GM18873 (cell line): ENCODE measurements around the gene SEMA4D.

Source experiments
- ATAC-seq: cut with Tn5 transposase; IDR thresholded peaks from one replicate; pipeline ENCODE4 v1.9.1; 2021; ENCODE audit warnings: mild to moderate bottlenecking, moderate library complexity, moderate number of reproducible peaks; ENCODE audit not compliant: unreplicated experiment, low FRiP score

The SEMA4D gene

GRCh38 chr9:89418882-89419640 is 78.9 kb downstream of the SEMA4D start:
- ATAC-seq = peak; percentile 55

DNA sequence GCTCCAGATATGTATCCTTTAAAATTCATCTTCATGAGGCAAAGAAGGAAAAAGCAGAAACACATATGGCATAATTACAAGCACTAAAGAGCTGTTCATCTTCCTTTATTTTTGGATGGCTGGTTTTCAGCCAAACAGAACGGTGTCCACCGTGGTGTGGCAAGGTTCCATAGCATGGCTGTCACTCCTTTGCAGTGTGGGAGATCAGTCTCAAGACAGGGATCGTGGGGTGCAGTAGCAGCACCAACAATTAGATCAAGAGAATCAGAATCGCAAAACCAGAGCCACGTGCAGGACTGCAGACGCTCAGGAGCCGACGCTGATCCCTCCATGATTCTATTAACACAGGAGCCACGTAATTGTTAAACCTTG is 79.5 kb downstream of the SEMA4D start:
- ATAC-seq = no peak

DNA sequence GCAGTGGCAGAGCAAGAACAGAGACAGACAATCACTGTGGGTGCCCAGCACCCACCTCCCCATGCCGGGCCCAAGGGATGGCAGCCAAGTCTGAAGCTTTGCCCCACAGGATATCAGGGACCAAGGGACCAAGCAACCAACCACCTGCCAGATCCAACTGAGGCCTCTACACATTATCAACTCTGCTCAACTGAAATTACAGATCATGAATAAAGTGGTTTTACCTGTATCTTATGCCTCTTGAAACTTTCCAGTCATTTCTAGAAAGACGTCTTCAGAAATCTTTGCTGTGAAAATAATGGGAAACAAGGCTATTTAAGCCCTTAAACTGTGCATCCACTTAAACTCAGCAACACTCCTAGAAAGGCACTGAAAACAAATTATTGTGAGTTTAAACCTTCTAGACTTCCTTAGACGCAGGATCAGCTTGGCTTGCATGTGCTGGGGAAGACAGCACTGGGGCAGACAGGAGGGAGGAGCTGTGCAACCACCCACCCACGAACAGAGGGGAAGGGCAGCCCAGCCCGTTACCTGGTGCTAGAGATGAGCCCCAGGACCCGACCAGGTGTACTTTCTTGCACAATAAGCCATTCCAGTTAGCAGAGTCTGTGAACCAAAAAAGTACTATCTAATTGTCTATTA is 80.0 kb downstream of the SEMA4D start:
- ATAC-seq = no peak

DNA sequence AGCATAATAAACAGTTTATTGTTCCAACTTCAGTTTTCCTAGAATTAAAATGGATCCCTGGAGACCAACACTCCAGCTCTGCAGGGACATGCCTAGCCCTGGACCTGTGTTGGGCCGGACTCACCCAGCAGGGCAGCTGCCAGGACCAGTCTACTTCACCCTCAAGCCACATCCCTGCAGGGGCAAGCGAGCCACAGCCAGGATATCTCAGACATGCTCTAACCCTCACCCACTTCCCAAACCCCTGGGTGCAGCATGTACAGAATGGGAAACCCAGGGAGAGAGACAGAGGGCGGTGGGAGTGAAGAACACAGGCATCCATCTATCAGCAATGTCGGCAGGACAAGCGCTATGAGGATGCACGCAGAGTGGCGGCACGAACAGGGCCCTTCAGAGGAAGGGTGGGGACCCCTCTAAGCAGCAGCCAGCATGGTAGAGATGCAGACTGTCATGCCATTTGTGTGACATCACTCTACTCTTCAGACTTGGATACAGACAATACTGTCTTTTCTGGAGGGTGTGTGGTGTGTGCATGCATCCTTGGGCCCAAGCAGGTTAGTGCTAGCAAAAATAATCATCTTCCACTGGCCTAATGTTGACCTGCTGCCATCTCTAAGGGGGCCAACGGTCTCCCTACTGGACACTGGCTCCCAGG is 83.1 kb downstream of the SEMA4D start:
- no peak for ATAC-seq

DNA sequence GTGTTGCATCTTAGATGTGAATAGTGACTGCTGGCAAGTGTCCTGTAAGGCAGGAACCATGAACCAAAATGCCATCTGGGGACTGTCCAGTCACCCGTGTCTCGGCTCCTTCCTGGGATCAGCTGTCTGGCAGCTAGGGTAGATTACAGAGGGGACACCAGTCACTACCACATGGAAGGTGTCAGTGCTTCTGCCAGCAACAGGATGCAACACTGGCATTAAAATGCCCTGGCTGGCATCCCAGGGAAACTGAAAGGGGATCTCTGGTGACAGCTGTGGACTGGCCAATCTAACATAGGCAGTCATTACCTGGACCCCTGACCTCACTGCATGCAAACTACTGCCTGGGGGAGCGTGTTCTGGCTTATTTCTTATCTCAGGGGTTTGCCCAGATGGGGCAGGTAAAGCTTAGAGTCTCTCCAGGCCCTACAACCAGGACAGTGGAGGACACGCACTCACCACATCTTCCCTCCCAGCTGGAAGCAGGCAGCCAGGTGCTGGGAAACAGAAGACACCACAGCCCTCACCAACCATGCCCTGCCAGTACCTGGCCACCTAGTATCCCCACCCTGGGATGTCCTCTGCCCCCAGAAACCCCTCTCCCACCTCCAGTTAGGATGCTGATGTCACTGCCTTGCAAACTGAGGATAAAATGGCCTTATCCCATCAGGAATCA is 83.8 kb downstream of the SEMA4D start:
- ATAC-seq = no peak

DNA sequence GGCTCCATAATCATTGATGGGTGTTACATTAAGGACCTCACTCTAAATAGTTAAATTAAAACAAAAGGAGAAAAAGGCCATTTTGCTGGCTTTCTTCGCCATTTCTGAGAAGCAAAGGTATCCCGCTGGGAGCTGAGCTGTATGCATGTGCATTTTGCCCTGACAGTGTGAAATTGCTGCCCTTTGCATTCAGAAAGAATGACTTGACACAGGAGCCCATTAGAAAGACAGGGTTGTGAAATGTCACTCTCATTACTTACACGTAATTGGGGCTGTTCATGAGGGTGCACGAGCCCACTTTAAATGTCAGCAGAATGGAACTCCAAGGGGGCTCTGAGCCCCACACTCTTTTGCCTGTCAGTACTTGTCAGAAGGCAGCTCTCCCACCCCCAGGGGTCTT is 85.0 kb downstream of the SEMA4D start:
- ATAC-seq = no peak

GRCh38 chr9:89412541-89412940 is 85.4 kb downstream of the SEMA4D start:
- ATAC-seq = no peak

GRCh38 chr9:89411759-89412158 is 86.2 kb downstream of the SEMA4D start:
- ATAC-seq = no peak

DNA sequence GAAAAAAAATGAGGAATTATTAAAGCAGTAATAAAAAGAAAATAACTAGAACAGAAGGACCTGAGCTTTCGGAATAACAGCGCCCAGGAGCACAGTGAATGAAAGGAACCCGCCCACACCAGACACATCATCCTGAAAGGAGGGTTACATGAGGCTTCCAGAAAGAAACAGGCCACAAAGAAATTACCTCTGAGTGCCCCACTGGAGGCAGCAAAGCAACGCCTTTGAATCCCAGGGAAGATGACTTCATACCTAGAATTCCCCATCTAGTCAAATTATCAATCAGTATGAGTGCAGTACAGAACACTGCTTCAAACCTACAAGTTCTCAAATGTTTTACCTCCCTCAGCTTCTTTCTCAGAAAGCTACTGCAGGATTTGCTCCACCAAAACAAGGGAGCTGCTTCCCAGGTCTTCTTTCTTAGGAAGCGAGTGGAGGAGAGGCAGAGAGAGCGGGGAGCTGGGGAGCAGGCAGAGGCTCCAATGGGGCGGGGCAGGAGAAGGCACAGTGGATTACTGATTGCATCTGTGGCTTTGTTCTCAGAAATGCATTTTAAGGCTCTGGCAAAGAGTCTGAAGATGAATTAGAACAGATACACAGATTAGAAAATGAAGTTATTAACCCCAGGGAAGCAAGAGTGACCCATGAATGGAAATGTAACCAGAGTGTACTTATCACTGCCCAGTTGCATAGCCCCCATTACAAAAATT is 87.1 kb downstream of the SEMA4D start:
- peak; percentile 54 for ATAC-seq

DNA sequence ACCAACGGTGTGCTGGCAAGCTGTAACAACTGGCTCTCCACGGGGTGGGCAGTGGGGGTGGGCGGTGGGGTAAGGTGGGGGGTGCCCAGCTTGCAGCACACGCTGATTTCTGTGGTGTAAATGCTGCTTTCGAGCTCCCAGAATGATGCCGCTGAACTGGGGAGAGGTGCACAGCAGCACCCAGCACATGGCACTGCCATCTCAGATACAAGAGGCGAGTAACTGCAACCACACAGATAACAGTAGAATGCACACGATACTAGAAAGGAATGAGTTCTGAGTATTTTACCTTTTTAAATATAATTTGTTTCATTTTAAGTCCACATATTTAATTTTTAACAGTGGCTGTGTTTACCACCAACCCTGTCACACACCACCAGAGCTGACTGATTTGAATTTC is 87.9 kb downstream of the SEMA4D start:
- no peak for ATAC-seq

DNA sequence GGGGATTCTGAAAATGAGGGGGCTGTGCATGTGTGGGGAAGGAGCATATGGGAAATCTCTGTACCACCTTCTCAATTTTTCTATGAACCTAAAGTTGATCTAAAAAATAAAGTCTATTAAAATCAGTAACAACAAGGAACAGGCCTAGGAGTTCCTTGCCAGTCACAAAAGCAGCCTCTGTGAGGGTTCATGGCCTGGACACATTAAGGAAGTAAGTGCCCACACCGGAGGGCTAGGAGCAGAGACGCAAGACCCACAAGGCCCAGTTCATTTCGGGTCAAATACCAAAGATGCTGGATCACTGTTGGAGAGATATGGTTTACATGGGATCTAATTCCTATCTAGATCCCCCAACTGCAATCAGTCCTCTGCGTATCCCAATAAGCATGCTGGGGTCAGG is 88.4 kb downstream of the SEMA4D start:
- no peak for ATAC-seq

GRCh38 chr9:89408628-89409101 is 89.2 kb downstream of the SEMA4D start:
- no peak for ATAC-seq

DNA sequence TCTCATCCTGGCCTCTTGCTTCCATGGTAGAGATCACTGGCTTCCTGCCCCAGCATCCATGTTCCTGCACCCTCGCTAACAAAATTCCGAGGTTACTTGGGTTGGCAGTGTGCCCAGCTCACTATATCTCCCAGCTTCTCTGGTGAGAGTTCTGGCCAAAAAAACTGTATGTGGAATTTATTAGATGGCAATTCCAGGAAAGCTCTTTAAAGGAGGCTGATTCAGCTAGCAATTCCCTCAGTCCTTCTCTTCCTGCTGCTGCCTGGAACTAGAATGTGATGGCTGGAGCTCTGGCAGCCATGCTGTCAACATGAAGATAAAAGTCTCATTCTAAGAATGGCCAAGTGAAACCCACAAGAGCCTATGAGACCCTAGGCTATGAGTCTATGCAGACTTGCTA is 90.8 kb downstream of the SEMA4D start:
- ATAC-seq = no peak

GRCh38 chr9:89405826-89406225 is 92.1 kb downstream of the SEMA4D start:
- ATAC-seq = peak; percentile 38

DNA sequence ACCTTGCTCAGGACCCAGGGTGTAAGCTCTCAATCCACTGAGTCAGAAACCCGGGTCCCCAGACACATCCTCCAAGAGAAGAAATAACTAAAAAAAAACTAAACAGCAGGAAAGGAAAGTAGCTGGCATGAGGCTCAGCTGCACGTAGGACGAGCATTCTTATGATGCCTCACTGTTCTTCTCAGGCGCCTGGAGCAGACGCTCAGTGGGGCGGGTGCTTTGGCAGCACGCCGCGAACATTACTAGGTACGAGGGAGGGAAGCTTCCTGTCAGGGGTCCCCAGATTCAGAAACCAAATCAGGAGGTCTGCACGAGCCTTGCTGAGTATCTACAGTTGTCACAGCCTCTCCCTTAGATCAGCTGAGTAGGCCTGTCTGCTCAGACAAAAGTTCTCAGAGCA is 93.8 kb downstream of the SEMA4D start:
- no peak for ATAC-seq

DNA sequence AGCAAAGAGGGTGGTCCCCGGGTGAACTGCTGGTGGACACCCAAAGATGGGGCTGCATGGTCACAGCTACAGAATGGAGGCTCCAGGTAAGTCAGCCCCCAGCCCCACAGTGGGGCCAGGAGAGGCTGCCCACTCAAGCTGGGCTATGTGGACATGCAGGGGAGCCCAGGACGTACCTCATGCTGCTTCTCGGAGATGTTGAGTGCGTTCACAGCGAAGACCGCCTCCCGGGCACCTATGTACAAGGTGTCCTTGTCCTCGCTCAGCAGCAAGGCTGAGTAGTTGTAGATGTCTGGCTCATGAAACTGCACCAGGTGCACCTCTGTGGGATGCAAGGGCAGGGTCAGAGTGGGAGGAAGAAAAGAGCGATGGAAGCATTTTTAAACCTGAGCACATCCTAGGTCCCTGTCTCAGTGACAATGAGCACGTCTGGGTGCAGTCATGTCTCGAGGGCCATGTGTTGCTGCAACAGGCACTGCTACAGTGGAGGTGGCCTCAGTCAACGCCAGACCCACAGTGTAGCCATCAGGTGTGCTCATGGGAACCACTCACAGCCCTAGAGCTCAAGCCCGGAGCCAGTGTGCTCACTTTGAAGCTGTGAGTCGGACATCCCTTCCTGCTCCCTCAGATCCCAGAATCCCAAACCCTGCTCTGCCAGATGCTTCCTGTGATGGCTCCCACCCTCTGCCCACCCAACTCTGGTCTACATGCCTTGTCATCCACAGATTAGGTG is 95.1 kb downstream of the SEMA4D start:
- ATAC-seq = no peak

DNA sequence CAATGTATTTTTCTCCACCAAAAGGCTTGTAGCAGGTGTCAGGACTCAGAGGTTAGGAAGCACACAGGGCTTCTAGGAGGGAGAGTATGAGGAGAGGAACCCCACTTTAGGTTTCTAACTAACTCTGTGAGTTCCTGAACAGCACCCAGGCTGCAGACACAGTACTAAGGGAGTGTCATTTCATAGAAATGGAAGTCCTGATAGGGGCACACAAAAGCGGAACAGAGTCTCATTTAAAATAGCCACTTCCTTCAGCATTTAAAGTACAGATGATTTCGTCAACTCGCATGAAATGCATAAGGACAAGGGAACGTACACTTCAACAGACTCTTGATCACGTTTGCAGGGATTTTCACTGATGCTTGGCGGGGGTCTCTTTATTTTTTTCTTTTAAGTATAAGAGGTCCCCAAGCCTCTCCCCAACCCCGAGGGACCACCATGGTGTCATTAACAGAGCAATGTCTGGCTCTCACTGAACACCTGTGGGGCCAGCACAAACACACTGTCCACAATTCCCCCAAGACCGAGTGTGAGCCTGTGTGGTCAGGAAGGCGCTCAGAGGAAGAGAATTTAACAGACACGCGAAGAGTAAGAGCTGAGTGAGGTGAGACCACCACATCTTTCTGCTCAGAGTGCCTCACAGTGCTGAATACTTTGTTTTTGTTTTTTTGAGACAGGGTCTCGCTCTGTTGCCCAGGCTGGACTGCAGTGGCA is 97.4 kb downstream of the SEMA4D start:
- ATAC-seq = peak; percentile 50

- ATAC-seq = no peak
Measured at GRCh38 chr9:89398621-89399020, 99.3 kb downstream of the SEMA4D start.

- ATAC-seq = no peak
Measured at GRCh38 chr9:89397471-89397870, 100.4 kb downstream of the SEMA4D start.
